Peyer's patch (tissue), 4 donors: Measurements from ENCODE around the gene G2E3. TPM values are rescaled to one million over a fixed set of nuclear protein-coding genes. Genes with fewer than 3 reads are reported as not detected.
"Not testable (repeated sequence)": the region's sequence is repeated elsewhere in the genome, so short reads cannot be mapped to it uniquely, and the experiment has no call there.

ENCODE experiments used
- DNase-seq, 3 donors: peaks; one replicate each; pipeline ENCODE4 v3.0.0-alpha.2; 2017 to 2019
- H3K27ac ChIP-seq, 4 donors: fragments of 200-600 bp; sonication (generic); one replicate each; pipeline ENCODE4 v1.5.1; 2016 to 2019
- H3K27me3 ChIP-seq, 2 donors: fragments of 200-600 bp; sonication (generic); one replicate each; pipeline ENCODE4 v1.5.1; 2019
- H3K36me3 ChIP-seq, 3 donors: fragments of 200-600 bp; sonication (generic); one replicate each; pipeline ENCODE4 v1.5.1; 2016 to 2019
- H3K4me1 ChIP-seq, 4 donors: fragments of 200-600 bp; sonication (generic); one replicate each; pipeline ENCODE4 v1.5.1; 2016 to 2019
- H3K4me3 ChIP-seq, 4 donors: fragments of 200-600 bp; sonication (generic); 1 replicate in 3 of 4; 2 replicates in 1 of 4; pipeline ENCODE4 v1.5.1; 2016 to 2019; ENCODE audit warnings: mild to moderate bottlenecking in 1 of 4
- H3K9me3 ChIP-seq, 4 donors: fragments of 200-600 bp; sonication (generic); one replicate each; pipeline ENCODE4 v1.5.1; 2016 to 2019; ENCODE audit warnings: mild to moderate bottlenecking in 1 of 4
- CTCF ChIP-seq, 6 experiments: fragments of 450-650 bp in 4 of 6; fragments of 200-600 bp in 2 of 6; sonication (generic) in 1 of 6; IDR thresholded peaks; one replicate each; pipeline ENCODE4 v1.5.1; 2017 to 2019; ENCODE audit warnings: antibody characterized with exemption in 6 of 6, mild to moderate bottlenecking in 3 of 6, moderate library complexity in 1 of 6
- POLR2A ChIP-seq, 2 donors: fragments of 450-650 bp; IDR thresholded peaks; one replicate each; pipeline ENCODE4 v1.5.1; 2017; ENCODE audit warnings: antibody characterized with exemption in 2 of 2, mild to moderate bottlenecking in 2 of 2, moderate library complexity in 2 of 2
- total RNA-seq, 4 donors: library from RNA; depleted of rRNA; stranded (reverse); fragments of >200 nt; gene quantifications; one replicate each; pipeline ENCODE4 v1.1.0, GENCODE V29; 2016

Gene G2E3
- total RNA-seq, 4 donors from 2014 or later: 6.4 to 19.8 (median 8.1) TPM

- no peak overlapping the region for H3K27ac ChIP-seq
Observed at GRCh38 chr14:30572771-30573170, 13.8 kb downstream of the G2E3 start.

GRCh38 chr14:30573226-30573814 is 14.4 kb downstream of the G2E3 start:
- Histone ChIP-seq H3K4me3 (no peak overlapping the region), H3K27me3 (no peaks in the 10 kb centered on the region), H3K27ac (no peak overlapping the region), H3K4me1 (no peaks in the 10 kb centered on the region), H3K36me3 (no peaks in the 10 kb centered on the region), H3K9me3 (no peaks in the 10 kb centered on the region)
- no peak for DNase-seq
- TF ChIP-seq CTCF (IDR thresholded peaks at IDR 0.05) (no peak), POLR2A (IDR thresholded peaks at IDR 0.05) (no peak)

More at GRCh38 chr14:30572771-30573170, 13.8 kb downstream of the G2E3 start:
- TF ChIP-seq CTCF (IDR thresholded peaks at IDR 0.05) (no peak), POLR2A (IDR thresholded peaks at IDR 0.05) (no peak)
- DNase-seq: no peak
- H3K4me3 ChIP-seq: no peak overlapping the region
- no peaks in the 10 kb centered on the region for H3K27me3 ChIP-seq
- no peaks in the 10 kb centered on the region for H3K9me3 ChIP-seq
- H3K36me3 ChIP-seq: no peaks in the 10 kb centered on the region
- H3K4me1 ChIP-seq: no peaks in the 10 kb centered on the region

- no peak for TF ChIP-seq CTCF (IDR thresholded peaks at IDR 0.05)
- no peak for TF ChIP-seq POLR2A (IDR thresholded peaks at IDR 0.05)
- DNase-seq: no peak
- Histone ChIP-seq H3K27ac (no peak overlapping the region), H3K4me3 (no peak overlapping the region), H3K27me3 (no peaks in the 10 kb centered on the region), H3K4me1 (no peaks in the 10 kb centered on the region), H3K36me3 (no peaks in the 10 kb centered on the region), H3K9me3 (no peaks in the 10 kb centered on the region)
Observed at GRCh38 chr14:30573966-30574365, 15.0 kb downstream of the G2E3 start.

- not testable (repeated sequence) for H3K4me3 ChIP-seq, H3K9me3 ChIP-seq, H3K27ac ChIP-seq, H3K27me3 ChIP-seq, DNase-seq, H3K4me1 ChIP-seq, H3K36me3 ChIP-seq
Observed at GRCh38 chr14:30574777-30575176, 15.8 kb downstream of the G2E3 start.

GRCh38 chr14:30576333-30576732 is 17.4 kb downstream of the G2E3 start:
- H3K4me3 ChIP-seq, H3K36me3 ChIP-seq, H3K27me3 ChIP-seq, H3K27ac ChIP-seq, DNase-seq, H3K4me1 ChIP-seq, H3K9me3 ChIP-seq: not testable (repeated sequence)

GRCh38 chr14:30580616-30581282 is 21.8 kb downstream of the G2E3 start:
- no peaks in the 10 kb centered on the region for H3K36me3 ChIP-seq
- no peak overlapping the region for H3K27ac ChIP-seq
- H3K4me3 ChIP-seq: no peak overlapping the region
- H3K27me3 ChIP-seq: no peaks in the 10 kb centered on the region
- no peaks in the 10 kb centered on the region for H3K9me3 ChIP-seq
- no peak for DNase-seq
- TF ChIP-seq CTCF (IDR thresholded peaks at IDR 0.05) (no peak), POLR2A (IDR thresholded peaks at IDR 0.05) (no peak)
- no peaks in the 10 kb centered on the region for H3K4me1 ChIP-seq

- DNase-seq: no peak
- H3K27me3 ChIP-seq: no peaks in the 10 kb centered on the region
Observed at GRCh38 chr14:30581283-30581625, 22.3 kb downstream of the G2E3 start.

More at GRCh38 chr14:30581283-30581625, 22.3 kb downstream of the G2E3 start:
- H3K4me1 ChIP-seq: no peaks in the 10 kb centered on the region
- TF ChIP-seq CTCF (IDR thresholded peaks at IDR 0.05) (no peak), POLR2A (IDR thresholded peaks at IDR 0.05) (no peak)
- H3K36me3 ChIP-seq: no peaks in the 10 kb centered on the region
- no peaks in the 10 kb centered on the region for H3K9me3 ChIP-seq
- no peak overlapping the region for H3K4me3 ChIP-seq
- no peak overlapping the region for H3K27ac ChIP-seq
